ENCODE measurements around the gene HSD17B3.
"Not testable (repeated sequence)": the region's sequence is repeated elsewhere in the genome, so short reads cannot be mapped to it uniquely, and the experiment has no call there.

HSD17B3 gene

DNA sequence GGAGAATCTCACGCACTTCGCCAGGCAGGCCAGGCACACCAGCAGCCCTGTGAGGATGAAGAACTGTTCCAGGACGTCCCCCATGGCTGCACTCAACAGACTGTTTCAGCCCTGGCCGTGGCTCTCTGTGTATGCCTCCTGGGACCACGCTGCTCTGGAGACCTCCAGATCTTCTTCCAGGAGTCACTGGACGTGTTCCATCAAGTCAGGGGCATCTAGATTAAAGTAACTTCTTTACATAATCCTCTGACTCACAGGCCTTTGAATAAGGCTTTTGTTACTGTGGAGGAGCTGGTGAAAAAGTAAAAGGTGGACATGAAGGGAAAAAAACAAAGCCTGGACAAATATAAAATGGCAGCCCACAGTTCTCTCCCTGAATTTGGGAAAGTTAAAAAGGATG is at the start of gene HSD17B3:
HSD17B3 (minus strand) TSS at position 156 of the 400 bp plus-strand sequence; CDS start at position 84, 72 bp downstream.
- intact Hi-C loops (cut with DNase I) = no loop called here
- no peak for DNase-seq

DNA sequence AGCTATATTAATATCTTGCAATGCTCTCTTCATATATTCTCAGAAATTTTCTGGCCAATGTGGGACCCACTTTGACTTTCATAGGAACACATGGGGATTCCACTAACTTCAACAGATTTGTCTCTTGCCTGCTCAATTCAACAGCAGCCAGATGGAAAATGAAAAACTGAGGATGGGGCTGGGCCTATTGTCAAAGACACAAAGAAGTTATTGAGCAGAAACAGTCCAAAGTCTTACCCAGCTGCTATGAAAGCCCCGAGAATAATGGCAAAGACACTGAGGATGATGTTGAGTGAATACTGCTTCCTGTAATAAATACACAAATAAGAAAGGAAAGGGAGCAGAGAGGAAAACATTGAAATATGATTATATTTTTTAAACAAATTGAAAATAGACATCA is 48.9 kb upstream of the HSD17B3 start:
- DNase-seq = peak in 1 of 10 donors; percentile 43
- intact Hi-C loops (cut with DNase I) = no loop called here

- no peak for DNase-seq
- intact Hi-C loops (cut with DNase I) = no loop called here
Observed at GRCh38 chr9:96348261-96348660, 46.3 kb upstream of the HSD17B3 start.

GRCh38 chr9:96345551-96345950 is 43.6 kb upstream of the HSD17B3 start:
- intact Hi-C loops (cut with DNase I) = no loop called here
- no peak for DNase-seq

DNA sequence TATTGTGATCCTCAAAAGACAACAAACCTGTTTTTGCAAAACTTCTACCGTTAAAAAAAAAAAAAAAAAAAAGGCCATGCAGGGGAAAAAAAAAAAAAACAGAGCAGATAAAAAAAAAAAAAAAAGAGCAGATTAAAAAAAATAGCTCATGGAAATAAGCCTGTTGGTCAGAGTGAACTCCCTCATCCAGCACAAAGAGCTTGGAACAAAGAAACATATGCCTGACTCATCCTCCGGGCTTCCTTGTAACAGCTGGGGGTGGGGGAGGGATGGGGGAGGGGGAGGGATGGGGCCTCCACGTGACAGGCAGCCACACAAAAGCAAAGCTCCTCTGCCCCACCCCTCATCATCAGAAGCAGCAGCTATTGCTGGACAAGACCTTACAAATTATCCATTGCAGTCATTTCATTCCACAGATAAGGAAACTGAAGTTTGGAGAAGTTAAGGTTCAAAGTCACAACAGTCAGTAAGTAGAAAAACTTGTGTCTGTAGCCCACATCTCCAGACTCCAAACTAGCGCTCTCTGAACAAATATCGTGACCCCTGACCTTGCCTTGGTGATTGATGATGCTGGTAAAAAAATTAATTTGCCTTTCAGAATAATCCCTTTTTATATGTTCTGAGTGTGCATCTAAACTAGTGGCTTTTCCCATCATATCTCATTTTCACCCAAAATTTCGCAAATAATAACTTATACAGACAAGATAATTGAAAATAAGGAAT is 42.6 kb upstream of the HSD17B3 start:
- peak in 5 of 10 donors; percentile 22 to 90 (median 53) for DNase-seq
- intact Hi-C loops (cut with DNase I) = loop anchor here (5.0 kb wide), 2 partner anchors 38 to 73 kb away; partner anchors contain the start of genes SLC35D2 and ZNF367

DNA sequence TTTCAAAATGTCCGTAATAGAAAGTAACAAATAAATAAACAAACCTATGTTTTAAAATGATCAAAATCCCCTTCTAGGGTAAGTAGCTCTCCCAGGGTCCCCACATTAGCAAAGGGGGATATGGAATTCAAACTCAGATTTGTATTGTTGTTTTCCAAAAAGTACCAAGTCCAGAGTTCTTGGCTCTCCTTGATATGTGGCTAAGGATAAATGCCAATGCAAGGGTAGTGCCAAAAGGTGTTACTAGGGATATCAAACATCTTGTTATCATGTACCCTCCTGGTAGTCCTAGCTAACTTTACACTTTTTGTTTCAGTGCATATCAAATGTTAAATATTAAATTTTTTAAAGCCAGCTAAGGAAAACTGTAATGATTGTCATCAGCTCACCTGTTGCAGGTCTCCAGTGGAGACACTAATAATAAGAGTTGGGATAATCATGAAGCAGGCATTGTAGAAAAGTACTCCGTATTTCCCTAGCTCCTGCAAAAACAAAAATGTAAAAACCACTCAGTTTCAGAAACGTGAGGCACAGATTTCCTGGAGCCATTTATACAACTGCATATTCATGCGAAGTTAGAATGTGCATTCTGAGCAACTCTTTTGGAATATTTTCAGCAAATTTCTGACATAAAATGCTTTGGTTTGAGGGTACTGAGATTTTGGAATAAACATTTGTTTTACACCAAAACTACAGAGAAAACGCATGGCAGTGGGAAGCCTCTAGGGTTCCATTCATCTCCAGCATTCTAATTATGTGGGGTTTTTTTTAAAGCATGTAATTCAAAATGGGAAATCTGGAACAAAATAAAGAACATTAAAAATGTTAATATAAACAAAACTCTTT is 41.8 kb upstream of the HSD17B3 start:
- no peak for DNase-seq
- intact Hi-C loops (cut with DNase I) = loop anchor here (5.0 kb wide), 2 partner anchors 39 to 74 kb away; partner anchors contain the start of genes SLC35D2 and ZNF367

DNA sequence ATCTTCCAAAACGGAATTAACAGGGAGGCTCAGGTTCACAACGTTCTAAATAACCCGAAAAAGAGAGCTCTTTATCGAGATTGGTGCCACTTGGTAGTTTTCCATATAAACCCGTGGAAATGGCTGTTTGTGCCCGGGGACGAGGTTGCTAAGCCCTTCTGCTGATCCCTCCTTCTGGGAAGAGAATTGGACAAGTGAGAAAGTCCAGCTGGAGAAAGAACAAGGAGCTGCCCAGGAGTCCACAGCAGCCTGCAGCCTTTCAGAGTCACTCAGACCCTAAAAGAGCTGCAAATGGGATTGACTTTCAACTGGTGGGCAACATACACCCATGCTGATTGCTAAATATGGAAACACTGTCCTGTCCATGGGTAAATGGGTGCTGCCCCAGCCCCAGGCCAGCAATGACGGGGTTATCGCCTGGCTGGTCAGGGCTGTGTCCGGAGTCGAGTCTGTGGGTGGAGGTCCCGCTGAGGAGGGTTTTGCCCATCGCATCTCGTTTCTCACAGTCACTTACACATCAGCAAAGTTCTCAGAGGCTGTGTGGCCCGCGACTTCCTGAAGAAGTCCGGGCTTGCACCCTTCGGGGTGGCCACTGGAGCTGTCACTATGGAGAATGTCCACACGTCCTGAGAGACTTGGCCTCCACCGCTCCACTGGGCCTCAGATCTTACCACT is 40.7 kb upstream of the HSD17B3 start:
- DNase-seq = peak in 1 of 10 donors; percentile 54
- intact Hi-C loops (cut with DNase I) = loop anchor here (5.0 kb wide), 2 partner anchors 40 to 75 kb away; partner anchors contain the start of genes SLC35D2 and ZNF367

DNA sequence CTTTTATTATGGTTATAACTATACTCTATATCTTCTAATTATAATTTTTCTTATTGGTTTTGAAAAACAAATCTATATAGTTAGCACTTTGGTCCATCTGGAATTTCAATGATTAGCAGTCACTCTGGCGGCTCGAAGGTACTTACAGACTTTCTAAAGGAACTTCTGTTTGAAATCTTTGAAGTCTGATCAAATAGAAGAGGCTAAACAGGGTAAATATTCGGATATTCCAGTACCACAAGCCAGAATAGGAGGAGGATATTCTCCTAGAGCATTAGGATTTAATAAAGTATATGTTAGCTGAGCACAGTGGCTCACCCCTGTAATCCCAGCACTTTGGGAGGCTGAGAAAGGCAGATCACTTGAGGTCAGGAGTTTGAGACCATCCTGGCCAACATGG is 38.7 kb upstream of the HSD17B3 start:
- no peak for DNase-seq
- intact Hi-C loops (cut with DNase I) = loop anchor here (5.0 kb wide), 2 partner anchors 42 to 77 kb away; partner anchors contain the start of genes SLC35D2 and ZNF367

DNA sequence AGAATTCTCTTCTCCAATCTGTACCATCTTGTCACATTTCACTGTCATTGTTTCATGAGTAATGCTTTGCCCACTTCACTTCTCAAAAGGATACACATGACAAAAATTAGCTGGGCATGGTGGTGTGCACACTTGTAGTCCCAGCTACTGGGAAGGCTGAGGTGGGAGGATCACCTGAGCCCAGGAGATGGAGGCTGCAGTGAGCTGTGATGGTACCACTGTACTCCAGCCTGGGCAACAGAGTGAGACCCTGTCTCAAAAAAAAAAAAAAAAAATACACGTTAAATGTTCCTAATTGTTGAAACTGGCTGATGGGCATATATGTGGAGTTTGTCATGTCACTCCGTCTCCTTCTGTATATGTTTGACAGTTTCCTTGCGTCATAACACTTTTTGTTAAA is 36.3 kb upstream of the HSD17B3 start:
- no peak for DNase-seq
- intact Hi-C loops (cut with DNase I) = loop anchor here (10.0 kb wide), 1 partner anchor 107 kb away; no protein-coding TSS in a partner anchor

GRCh38 chr9:96333958-96334357 is 32.0 kb upstream of the HSD17B3 start:
- no peak for DNase-seq
- intact Hi-C loops (cut with DNase I) = loop anchor here (10.0 kb wide), 1 partner anchor 111 kb away; no protein-coding TSS in a partner anchor

DNA sequence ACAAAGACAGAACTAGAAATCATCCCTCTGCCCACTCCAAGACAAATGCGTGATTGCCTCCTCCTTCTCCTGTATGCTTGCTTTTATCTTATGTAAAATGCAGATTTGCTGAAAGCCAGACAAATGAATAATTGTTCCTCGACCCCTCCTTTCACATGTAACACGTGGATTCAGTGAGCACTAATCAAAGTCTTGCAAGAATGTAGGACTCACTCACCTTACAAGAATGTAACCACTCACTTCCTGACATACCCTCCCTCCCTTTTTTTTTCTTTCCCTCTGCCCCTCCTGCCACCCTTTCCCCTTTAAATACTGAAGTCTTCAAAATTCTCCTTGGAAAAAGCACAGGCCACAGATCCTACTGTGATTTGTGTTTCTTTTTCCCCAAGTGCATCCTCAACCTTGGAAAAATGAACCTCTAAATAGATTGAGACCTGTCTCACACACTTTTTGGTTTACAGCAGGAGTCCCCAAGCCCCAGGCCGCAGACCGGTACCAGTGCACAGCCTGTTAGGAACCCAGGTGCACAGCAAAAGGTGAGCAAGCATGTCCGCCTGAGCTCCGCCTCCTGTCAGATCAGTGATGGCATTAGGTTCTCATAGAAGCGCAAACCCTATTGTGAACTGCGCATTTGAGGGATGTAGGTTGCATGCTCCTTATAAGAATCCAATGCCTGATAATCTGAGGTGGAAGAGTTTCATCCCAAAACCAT is 29.4 kb upstream of the HSD17B3 start:
- DNase-seq = no peak
- intact Hi-C loops (cut with DNase I) = loop anchor here (10.0 kb wide), 1 partner anchor 113 kb away; no protein-coding TSS in a partner anchor

GRCh38 chr9:96327694-96328352 is 25.8 kb upstream of the HSD17B3 start:
- intact Hi-C loops (cut with DNase I) = loop anchor here (2.0 to 5.0 kb wide), 3 partner anchors 85 to 339 kb away; no protein-coding TSS in a partner anchor
- DNase-seq = peak in 2 of 10 donors; percentile 25 to 45

- DNase-seq = no peak
- intact Hi-C loops (cut with DNase I) = no loop called here
Observed at GRCh38 chr9:96323169-96323568, 21.2 kb upstream of the HSD17B3 start.

GRCh38 chr9:96322736-96323135 is 20.8 kb upstream of the HSD17B3 start:
- DNase-seq; intact Hi-C loops (cut with DNase I): not testable (repeated sequence)

- intact Hi-C loops (cut with DNase I) = not testable (repeated sequence)
Observed at GRCh38 chr9:96322210-96322609, 20.2 kb upstream of the HSD17B3 start.

GRCh38 chr9:96321515-96321914 is 19.5 kb upstream of the HSD17B3 start:
- no peak for DNase-seq
- intact Hi-C loops (cut with DNase I) = no loop called here

More at GRCh38 chr9:96322210-96322609, 20.2 kb upstream of the HSD17B3 start:
- not testable (repeated sequence) for DNase-seq

GRCh38 chr9:96320749-96321280 is 18.8 kb upstream of the HSD17B3 start:
- DNase-seq = no peak
- intact Hi-C loops (cut with DNase I) = no loop called here

DNA sequence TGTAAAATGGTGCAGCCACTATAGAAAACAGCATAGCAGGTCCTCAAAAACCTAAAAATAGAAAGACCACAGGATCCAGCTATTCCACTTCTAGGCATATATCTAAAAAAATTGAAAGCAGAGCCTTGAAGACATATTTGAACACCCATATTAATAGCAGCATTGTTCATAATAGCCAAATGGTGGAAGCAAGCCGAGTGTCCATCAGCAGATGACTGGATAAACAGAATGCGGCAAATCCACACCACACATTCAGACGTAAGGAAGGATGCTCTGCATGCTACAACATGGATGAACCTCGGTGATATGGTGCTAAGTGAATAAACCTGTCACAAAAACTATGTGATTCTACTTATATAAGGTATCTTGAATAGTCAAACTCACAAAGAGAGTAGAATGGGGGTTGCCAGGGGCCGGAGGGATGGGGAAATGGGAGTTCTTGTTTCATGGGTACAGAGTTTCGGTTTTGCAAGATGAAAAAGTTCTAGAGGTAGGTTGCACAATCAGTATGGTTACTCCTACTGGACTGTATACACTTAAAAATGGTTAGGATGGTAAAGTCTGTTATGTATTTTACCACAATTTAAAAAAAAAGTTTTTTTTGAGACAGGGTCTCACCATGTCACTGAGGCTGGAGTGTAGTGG is 17.1 kb upstream of the HSD17B3 start:
- intact Hi-C loops (cut with DNase I) = no loop called here

More for the DNA sequence above, 17.1 kb upstream of the HSD17B3 start:
- DNase-seq = no peak

Measured in posterior cingulate gyrus (tissue), 11 donors.